HG03558 (cell line): ENCODE data around the gene RCBTB2.
"Not testable (repeated sequence)": the region's sequence is repeated elsewhere in the genome, so short reads cannot be mapped to it uniquely, and the experiment has no call there.

Experiments used
- ATAC-seq: cut with Tn5 transposase; IDR thresholded peaks from one replicate; pipeline ENCODE4 v1.9.1; 2021; ENCODE audit warnings: moderate number of reproducible peaks; ENCODE audit not compliant: unreplicated experiment; ENCODE audit errors: extremely low read depth

Gene RCBTB2

GRCh38 chr13:48476686-48477085, 56.2 kb downstream of the RCBTB2 start:
- no peak for ATAC-seq

DNA sequence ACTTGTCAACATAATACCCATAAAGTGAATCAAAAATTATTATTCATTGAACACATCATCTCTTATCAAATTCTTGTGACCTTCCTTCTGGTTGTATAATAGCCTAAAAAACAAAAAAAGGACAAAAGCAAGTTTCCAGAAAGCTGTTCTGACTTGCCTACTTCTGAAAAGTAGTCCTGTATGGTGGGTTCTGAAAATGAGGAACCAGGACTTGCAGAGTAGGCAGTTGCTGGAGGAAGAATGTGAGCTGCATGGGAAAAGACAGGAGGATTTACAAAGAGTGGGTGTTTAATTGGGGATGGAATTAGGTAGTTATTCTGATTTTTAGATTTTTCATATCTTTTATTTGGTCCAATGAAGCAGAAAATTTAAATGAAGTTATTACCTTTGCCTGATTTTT, 56.7 kb downstream of the RCBTB2 start:
- no peak for ATAC-seq

DNA sequence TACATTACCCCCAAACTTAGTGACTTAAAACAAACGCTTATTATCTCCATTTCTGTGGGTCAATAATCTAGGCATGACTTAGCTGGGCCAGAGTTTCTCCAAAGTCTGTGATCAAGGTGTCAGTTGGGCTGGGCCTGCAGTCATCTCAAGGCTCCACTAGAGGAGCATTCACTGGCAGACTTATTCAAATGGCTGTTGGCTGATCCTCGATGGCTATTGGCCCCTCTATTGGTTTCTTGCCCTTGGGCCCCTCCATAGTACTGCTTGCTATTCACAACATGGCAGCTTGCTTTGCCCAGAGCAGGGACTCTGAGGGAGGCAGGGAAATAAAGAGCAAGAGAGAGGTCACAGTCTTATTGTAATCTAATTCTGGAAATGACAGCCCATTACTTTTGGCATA, 57.6 kb downstream of the RCBTB2 start:
- no peak for ATAC-seq

GRCh38 chr13:48457578-48458242, 75.2 kb downstream of the RCBTB2 start:
- no peak for ATAC-seq

DNA sequence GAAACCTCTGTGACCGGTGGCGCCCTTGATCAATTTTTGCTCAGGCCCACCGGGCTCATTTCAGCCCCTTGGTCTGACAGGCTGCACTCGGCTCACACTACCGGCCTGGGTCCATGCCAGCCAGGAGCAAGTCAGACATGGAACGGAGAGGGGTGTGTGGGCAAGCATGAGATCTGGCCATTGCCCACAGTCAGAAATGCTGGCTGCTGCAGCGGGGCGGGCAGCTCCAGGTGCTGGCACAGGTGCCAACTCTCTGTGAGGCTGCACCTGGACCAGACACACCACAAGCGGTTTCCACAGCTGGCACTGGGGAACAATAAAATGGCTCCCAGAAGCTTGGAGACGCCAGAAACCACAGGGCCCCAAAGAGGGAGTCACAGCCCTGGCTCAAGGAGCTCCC, 76.3 kb downstream of the RCBTB2 start:
- ATAC-seq = no peak

DNA sequence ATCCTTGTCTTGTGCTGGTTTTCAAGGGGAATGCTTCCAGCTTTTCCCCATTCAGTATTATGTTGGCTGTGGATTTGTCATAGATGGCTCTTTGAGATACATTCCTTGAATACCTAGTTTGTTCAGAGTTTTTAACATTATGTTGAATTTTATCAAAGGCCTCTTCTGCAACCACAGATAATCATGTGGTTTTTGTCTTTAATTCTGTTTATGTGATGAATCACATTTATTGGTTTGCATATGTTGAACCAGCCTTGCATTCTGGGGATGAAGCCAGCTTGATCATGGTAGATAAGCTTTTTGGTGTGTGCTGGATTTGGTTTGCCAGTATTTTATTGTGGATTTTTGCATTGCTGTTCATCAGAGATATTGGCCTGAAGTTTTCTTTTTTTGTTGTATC, 81.7 kb downstream of the RCBTB2 start:
- ATAC-seq = not testable (repeated sequence)

GRCh38 chr13:48449656-48450055, 83.2 kb downstream of the RCBTB2 start:
- ATAC-seq = no peak

DNA sequence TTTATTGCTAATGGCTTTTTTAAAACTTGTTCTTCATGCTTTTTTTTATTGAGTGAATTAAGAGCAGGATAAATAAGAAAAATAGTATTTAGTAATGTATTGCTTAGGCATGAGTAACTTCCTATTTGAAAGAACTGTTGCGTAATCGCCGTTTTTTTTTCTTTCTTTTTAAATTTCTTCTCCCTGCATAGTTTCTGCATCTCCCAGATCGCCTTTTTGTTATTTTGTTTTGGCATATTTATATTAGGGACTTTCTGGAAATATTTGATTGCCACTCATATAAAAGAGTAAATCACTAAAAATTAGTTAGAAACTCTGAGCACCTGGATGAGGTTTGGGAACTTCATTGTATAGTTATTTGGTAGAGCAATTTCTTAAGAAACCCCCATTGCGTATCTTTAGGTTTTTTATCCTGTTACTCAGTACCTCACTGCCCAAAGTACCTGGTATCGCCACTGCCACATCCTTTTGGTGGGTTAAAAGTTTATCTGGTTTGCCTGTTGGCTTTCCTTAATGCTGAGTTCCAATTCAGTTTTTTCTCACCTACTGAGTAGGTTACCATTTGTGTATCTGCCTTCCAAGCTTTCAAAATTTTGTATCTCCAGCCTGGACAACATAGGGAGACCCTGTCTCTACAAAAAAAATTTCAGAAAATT, 83.8 kb downstream of the RCBTB2 start:
- ATAC-seq = no peak

DNA sequence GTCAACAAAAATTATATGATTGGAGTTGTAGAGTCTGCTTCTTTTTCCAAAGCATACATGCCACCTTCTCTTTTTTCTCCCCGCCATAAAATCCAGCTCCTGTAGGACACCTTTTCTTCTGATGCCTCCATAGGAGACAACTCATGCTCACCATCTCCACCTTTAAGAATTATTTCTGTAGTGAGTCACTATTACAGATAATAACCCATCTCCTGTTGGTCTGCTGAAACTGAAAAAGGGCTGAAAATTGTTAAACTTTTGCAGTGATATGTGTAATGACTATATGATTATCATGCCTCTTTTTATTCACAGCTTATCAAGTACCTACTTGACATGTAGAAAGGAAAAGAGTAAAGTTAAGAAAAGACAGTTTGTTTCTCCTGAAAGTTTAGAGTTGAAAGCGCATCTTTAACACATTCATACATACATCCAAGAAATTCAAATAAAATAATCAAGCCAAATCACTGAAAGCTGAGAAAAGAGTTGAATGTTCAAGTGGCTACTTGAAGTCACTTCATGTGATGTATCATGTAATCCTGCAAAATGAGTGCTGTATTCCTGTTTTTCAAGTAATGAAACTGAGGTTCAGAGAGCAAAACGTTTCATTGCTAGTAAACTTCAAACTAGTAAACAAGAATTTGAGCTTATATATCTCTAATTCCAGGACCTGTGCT, 84.5 kb downstream of the RCBTB2 start:
- no peak for ATAC-seq

- no peak for ATAC-seq
Measured at GRCh38 chr13:48446464-48446863, 86.4 kb downstream of the RCBTB2 start.

- no peak for ATAC-seq
Measured at GRCh38 chr13:48443442-48444208, 89.3 kb downstream of the RCBTB2 start.
